GM21515 (cell line): ENCODE measurements around the gene METTL26.

Source experiments
- ATAC-seq: cut with Tn5 transposase; IDR thresholded peaks from one replicate; pipeline ENCODE4 v1.9.1; 2021; ENCODE audit not compliant: unreplicated experiment

Gene METTL26

DNA sequence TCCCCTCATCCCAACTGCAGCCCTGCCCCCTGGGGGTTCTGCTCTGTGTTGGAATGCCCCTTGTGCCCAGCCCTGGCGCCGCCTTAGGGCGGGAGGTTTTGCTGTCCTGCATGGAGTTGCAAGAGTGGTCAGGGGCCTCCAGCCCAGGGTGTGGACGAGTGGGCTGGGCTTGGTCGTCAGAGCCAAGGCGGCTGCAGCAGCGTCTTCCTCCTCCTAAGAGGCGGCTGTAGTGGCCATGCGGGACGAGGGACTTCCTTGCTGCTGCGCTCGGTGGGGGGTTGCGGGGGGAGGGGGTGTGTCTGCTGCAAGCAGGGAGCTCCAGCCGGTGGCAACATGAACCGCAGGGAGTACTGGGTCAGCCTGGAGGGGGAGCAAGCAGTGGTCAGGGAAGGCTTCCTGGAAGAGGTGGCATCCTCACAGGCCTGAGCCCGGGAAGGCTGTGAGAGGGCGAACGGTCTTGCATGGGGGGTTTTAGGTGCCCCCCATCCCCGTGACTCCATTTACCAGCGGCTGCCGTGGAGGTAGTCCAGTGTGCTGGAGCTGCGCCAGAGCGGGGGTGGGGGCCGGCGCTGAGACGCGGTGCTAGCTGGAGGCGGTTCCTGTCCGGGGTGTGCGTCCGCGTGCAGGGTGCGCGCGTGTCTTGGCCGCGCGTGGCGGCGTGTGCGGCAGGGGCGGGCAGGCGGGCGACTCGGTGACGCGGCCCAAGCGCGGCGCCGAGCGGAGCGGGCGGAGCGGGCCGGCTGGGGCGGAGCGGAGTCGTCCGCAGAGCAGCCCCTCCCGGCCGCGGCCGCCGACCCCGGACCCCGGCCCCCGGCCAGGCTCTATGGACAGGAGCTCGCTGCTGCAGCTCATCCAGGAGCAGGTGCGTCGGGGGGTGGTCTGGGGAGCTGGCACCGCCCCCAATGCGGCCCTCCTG lies 39.1 kb upstream of the METTL26 start, which contains the start of gene RHBDL1:
RHBDL1 (plus strand) TSS at position 704 of the 916 bp plus-strand sequence; CDS start at position 824, 120 bp downstream.
- no peak for ATAC-seq

DNA sequence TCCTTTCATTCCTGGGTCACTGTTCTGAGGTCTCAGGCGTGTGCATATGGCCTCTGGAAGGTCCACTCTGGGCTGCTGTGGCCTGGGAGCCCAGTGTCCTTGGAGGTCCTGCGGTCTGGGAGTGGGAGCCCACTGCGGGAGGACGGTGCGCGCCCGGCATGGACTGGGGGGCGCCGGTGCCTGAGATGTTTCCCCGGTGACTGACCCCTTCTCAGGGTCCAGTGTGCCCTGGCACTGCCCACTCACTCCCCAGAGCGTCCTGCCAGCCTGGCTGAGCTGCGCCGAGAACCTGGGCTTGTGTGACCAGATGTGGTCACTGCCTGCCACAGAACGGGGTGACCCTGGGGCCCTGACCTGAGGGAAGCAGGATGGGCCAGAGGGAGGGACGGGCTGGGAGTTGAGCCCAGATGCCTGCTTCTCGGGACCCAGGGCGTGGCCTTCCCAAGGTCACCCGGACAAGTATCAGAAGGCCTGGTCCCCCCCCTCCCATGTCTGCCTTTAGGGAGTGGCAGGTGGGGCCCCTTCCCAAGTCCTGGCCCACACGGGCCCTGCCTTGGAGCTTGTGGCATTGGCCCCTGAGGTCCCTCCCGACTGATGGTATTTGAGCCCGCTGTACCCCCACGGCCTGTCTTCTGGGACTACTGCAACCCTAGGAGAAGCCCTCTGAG lies 38.2 kb upstream of the METTL26 start:
- ATAC-seq = no peak

DNA sequence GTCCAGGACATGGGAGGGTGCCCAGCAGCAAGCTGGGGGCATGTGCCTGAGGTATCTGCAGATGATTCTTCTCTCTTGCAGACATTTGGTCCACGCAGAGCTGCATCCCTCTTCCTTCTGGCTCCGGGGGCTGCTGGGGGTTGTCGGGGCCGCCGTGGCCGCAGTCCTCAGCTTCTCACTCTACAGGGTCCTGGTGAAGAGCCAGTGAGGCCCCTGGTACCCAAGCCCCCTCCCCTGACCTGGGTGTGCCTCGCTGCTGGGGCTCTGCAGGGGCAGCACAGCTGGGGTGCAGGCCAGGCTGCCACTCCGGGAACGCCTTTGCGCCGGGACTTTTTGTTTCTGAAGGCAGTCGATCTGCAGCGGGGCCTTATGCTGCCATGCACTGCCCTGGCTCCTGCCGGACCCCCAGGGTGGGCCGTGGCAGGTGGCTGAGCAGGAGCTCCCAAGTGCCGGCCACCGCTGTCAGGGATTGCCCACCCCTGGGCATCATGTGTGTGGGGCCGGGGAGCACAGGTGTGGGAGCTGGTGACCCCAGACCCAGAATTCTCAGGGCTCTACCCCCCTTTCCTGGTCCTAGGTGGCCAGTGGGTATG lies 37.4 kb upstream of the METTL26 start:
- ATAC-seq = no peak

DNA sequence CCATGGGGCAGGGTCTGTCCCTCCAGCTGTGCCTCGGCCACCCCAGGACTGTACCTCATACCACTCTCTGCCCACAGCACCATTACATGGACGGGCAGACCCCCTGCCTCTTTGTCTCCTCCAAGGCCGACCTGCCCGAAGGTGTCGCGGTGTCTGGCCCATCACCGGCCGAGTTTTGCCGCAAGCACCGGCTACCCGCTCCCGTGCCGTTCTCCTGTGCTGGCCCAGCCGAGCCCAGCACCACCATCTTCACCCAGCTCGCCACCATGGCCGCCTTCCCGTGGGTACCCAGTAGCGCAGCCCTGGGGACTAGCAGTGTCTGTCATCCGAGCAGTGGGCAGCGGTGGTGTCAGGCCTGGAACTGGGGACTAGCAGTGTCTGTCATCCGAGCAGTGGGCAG lies 36.7 kb upstream of the METTL26 start:
- no peak for ATAC-seq

DNA sequence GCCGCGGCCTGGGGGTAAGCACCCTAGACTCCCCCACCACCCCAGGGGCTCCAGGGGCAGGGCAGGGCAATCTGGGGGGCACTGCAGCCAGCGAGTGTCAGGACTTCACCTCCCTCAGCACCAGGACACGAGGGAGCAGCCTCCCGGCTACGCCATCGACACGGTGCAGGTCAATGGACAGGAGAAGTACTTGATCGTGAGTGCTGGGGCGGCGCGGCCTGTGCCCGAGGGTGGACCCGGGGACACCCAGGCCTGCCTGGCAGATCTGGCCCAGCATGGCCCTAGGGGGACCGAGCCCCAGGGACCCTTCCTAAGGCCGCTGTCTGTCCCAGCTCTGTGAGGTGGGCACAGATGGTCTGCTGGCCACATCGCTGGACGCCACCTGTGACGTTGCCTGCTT lies 36.3 kb upstream of the METTL26 start:
- no peak for ATAC-seq

DNA sequence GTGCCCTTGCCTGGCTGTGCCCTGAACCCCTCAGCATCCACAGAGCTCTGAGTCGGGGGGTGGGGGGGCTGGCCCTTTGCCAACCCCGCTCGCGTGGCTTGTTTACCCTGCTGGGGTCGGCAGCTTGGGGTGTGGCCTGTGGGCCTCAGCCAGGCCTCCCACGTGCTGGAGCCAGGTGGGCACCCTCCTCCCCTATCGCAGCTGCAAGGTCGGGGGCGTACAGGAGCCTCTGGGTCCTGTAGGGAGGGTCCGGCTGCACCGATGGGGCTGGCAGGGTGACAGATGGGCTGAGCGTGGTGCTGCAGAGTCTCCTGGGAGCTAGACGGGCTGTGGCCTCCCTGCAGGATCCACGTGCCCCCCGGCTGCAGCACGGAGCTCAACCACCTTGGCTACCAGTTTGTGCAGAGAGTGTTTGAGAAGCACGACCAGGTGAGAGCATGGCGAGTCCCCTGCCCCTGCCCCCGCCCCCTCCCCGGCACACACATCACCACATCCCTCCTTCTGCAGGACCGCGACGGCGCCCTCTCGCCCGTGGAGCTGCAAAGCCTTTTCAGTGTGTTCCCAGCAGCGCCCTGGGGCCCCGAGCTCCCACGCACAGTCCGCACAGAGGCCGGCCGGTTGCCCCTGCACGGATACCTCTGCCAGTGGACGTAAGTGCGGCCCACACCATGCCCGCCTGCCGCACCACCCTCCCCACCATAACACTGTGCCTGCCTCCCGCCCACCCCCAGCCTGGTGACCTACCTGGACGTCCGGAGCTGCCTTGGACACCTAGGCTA lies 35.4 kb upstream of the METTL26 start:
- ATAC-seq = no peak

DNA sequence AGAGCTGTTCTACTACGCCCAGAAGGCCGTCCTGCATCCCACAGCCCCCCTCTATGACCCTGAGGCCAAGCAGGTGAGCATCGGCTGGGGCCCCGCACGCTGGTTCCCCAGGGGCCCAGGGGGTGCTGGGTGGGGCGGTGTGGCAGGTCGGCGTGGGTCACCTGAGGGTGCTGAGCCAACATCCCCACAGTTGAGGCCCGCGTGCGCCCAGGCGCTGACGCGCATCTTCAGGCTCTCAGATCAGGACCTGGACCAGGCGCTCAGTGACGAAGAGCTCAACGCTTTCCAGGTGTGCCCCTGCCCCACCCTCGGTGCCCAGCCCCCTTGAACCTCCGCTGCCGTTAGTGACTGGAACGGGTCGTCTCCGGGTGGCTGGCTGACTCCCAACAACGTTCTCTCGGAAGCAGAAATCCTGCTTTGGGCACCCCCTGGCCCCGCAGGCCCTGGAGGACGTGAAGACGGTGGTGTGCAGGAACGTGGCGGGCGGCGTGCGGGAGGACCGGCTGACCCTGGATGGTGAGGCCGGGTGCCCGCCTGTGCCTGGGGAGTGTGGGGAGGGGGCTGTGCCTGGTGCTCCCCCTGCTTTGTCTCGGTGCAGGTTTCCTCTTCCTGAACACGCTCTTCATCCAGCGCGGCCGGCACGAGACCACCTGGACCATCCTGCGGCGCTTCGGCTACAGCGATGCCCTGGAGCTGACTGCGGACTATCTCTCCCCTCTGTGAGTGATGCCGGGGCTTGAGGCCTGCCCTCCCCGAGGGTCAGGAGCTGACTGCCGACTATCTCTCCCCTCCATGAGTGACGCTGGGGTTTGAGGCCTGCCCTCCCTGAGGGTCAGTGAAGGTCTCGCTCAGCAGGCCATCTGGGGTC lies 34.6 kb upstream of the METTL26 start:
- no peak for ATAC-seq

DNA sequence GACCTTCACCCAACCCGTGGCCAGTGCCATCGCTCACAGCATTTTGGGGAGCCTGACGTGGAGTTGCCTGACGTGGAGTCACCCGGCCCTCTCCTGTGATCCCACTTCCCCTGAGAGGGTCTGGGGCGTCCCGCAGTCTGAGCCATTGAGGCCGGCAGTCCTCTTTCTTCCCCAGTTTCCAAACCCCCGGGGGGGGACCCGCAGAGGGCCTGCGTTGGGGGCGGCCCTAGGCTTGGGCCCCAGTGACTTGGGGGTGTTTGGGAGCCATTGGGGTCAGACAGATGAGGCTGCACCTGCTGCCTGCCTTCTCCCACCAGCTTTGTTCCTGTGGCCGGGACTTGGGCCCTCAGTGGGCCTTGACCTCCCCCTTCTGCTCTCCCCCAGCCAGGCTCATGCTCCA lies 33.6 kb upstream of the METTL26 start:
- ATAC-seq = no peak

DNA sequence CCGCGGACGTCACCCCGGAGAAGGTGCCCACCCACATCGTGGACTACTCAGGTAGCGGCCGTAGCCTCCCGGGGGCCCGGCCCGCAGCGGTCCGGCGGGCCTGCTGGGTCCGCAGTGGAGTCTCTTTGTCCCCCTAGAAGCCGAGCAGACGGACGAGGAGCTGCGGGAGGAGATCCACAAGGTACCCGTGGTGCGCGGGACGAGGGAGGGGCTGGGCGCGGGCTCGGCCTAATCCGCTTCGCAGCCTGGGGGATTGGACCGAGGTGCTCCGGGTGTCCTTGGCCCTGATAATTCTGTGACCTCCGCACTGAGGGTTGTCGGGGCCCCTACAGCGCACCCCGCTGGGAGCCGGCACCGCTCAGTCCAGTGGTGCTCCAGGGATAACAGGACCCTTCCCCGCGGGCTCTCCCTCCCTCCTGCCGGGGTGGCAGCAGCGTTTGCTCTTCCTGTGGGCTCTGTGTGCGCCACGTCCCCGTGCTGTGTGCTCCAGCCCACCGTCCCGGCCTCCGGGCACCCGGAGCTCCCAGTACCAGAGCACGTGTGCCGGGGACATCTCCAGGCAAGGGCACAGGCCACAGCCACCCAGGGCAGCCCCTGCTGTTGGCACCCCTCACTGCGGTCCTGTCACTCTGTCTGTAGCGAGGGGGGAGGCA lies 32.5 kb upstream of the METTL26 start:
- ATAC-seq = no peak

DNA sequence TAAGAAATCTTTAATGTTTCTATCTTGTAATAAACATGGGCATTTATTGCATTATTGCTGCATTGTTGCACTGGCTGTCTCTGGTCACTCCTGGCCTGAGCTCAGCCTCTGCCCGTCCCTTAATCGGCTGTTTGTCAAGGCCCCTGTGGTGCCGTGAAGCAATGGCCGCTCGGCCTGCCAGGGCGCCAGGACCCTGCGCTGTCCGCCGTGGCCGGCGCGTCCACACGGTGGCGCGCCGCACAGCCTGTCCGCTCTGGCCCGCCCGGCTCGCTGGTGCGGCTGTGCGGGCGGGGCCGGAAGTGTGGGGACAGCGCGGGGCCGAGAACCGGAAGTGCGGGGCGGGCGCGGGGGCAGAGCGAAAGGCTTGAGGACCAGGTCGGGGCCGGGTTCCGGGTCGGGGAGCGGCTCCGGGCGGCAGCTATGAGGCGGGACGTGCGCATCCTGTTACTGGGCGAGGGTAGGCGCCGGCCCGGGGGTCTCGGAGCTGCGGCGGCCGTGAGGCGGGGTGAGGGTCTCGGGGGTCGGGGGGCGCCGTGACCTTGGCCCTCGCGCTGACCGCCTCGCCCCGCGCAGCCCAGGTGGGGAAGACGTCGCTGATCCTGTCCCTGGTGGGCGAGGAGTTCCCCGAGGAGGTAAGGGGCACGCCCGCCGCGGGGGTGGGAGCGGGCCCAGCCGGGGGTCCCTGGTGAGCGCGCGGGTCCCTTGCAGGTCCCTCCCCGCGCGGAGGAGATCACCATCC lies 31.8 kb upstream of the METTL26 start, which contains the start of gene RHOT2:
RHOT2 (plus strand) TSS at position 353 of the 739 bp plus-strand sequence; CDS start at position 421, 68 bp downstream.
- ATAC-seq = no peak

DNA sequence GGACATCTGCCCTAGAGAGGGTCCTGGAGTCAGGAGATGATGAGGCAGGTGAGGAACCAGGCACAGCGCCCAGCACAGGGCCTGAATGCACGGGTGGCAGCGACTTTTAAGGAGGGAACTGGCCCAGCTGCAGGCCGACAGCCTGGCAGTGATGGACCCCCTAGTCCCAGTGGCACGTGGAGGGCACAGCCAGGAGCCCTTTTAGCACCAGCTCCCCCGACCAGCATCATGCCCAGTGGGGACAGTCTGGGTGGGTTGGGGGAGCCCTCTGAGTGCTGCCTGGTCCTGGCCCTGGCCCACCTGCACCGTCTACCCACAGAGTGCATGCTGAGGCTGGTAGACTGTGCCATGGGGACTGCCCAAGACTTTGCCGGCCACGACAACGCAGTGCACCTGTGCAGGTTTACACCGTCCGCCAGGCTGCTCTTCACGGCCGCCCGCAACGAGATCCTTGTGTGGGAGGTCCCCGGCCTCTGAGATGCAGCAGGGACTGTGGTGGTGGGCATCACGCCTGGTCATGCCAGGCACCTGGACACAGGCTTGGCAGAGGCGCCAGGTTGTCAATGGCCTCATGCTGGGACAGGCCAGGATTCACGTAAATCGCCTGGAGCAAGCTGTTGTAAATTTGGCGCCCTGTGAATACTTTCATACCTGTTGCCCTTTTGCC lies 31.1 kb upstream of the METTL26 start:
- ATAC-seq = no peak

DNA sequence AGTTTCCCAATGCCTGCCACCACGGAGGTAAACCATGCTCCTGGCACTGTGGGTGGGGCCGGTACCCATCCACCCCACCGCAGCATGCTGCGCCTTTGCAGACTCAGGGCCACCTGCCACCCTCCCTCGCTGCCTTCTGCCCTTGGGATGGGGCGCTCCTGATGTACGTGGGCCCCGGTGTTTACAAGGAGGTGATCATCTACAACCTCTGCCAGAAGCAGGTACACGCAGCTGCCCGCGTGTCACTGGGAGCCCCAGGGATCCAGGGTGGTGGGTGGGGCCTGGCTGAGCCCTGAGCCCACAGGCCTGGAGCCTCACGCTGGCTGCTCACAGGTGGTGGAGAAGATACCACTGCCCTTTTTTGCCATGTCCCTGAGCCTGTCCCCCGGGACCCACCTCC lies 30.5 kb upstream of the METTL26 start:
- no peak for ATAC-seq

DNA sequence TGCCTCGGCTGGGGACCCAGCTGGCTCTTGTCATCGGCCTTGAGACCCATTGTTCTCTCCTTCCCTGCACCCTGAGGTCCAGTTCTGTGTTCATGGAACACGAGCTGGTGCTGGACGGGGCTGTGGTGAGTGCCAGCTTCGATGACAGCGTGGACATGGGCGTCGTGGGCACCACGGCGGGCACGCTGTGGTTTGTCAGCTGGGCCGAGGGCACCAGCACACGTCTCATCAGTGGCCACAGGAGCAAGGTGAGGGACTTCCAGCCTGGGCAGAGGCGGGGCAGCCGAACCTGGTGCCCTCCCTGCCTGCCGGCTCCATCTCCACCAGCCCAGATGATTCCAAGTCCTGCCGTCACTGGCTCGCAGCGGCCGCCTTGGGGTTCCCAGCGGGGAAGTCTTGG lies 26.5 kb upstream of the METTL26 start:
- no peak for ATAC-seq

DNA sequence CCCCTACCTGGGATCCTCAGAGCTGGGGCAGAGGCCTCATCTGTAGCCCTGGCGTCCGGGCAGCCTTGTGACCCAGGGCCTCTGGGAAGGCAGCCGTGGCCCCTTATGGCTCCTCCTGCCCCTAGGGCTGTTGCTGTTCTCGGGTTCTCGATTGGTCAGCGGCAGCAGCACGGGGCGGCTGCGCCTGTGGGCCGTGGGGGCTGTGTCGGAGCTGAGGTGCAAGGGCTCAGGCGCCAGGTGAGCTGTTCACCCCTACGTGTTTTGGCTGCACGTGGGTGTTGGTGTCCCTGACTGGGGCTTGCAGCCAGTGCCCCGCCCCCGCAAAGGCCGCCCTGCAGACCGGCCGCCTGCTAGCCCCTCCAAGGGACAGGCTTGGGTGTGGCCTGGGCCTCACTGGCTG lies 26.0 kb upstream of the METTL26 start:
- no peak for ATAC-seq

DNA sequence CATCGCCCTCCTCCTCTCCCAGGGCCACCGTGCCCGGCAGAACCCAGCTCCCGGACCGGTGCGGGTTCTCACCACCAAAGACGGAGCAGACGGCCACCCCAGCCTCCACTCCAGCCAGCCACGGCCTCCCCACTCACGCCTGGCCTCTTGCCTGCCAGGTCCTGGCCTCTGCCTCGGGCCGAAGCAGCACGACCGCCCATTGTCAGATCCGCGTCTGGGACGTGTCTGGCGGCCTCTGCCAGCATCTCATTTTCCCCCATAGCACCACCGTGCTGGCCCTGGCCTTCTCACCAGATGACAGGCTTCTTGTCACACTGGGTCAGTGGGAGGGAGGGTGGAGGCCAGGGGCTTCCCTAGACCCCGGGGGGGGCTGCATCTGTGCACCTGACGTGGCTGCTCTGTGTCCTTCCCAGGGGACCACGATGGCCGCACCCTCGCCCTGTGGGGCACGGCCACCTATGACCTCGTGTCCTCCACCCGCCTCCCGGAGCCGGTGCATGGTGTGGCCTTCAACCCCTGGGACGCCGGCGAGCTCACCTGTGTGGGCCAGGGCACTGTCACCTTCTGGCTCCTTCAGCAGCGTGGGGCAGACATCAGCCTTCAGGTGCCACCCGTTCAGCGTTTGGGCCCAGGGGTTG lies 25.2 kb upstream of the METTL26 start:
- no peak for ATAC-seq

DNA sequence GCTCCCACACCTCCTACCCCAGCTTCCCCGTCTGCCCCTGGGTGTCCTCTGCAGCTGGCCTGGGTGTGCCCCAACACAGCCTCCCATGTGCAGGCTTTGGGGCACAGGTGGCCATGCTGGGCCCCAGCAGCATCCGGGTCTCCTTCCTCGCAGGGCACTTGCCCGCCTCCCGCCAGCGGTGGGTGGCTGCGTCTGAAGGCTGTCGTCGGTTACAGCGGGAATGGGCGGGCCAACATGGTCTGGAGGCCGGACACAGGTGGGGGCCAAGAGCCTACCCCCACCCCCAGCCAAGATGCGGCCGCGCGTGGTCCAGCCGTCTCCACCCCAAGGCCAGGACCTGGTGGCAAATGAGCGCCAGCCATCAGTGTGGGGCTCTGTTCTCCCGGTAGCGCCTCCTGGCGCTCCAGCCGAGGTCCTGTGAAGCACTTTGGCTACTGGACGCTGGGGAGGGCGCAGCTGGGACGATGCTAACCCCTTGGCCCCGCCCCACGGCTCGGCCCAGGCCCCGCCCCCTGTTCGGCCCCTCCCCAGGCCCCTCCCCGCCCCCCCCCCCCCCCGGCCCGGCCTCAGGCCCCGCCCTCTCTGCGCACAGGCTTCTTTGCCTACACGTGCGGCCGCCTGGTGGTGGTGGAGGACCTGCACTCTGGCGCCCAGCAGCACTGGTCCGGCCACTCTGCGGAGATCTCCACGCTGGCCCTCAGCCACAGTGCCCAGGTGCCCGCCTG lies 24.5 kb upstream of the METTL26 start:
- ATAC-seq = no peak

DNA sequence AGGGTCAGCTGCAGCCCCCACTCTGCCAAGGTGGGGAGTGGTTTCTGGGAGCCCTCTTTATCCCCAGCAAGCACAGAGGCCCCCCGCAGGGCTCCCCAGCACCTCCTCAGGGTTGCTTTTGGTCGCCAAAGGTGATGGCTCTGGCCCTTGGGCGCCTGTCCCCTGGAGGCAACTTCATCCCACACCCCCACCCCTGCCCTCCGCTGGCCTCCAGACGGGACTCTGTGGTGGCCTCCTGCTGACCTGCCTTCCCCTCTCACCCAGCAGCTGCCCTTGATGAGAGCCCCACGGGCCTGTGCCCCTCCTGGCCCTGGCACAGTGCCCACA lies 24.0 kb upstream of the METTL26 start:
- ATAC-seq = no peak
